ENCODE data around the gene PPP1R9B.

PPP1R9B gene

DNA sequence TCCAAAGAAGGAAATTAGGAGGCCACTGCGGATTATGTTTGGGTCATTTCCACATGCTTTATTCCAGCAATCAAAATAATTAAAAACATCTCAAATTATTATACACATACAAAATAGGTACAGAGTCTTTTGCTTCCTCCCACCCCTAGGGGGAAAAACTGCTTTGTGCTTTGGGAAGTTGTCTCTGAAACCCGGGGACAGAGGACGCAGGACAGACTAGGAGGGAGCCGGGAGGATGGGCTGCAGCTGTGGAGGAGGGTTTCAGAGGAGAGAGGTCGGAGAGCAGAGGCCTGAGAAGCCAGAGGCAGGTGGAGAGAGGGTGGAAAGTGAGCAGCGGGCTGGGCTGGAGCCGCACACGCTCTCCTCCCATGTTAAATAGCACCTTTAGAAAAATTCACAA is 33.6 kb upstream of the PPP1R9B start:
- Histone ChIP-seq H3K4me3 (no peak overlapping the region), H3K27ac (no peak overlapping the region)
- TF ChIP-seq EZH2 (IDR thresholded peaks at IDR 0.05) (no peak), FOXP2 (optimal IDR thresholded peaks at IDR 0.05; ENCODE audit: control extremely low read depth, extremely low read length, insufficient read depth) (no peak), POLR2AphosphoS5 (IDR thresholded peaks at IDR 0.05; ENCODE audit: borderline replicate concordance, low read depth, low read length) (no peak)

GRCh38 chr17:50183421-50183994 is 33.0 kb upstream of the PPP1R9B start:
- H3K9ac ChIP-seq (ENCODE audit: insufficient read length): no peak overlapping the region
- no peaks in the 10 kb centered on the region; the same call in 1 of the 2 replicates for H3K36me3 ChIP-seq (ENCODE audit: insufficient read depth, low read length)
- no peak for DNase-seq (ENCODE audit: low read depth, low spot score)
- no peaks in the 10 kb centered on the region for H3K9me3 ChIP-seq (ENCODE audit: low read depth, low read length)
- TF ChIP-seq EZH2 (IDR thresholded peaks at IDR 0.05): no peak
- TF ChIP-seq POLR2AphosphoS5 (IDR thresholded peaks at IDR 0.05; ENCODE audit: borderline replicate concordance, low read depth, low read length): no peak
- TF ChIP-seq FOXP2 (optimal IDR thresholded peaks at IDR 0.05; ENCODE audit: control extremely low read depth, extremely low read length, insufficient read depth): no peak
- H3K27ac ChIP-seq: no peak overlapping the region
- no peak overlapping the region for H3K4me3 ChIP-seq

More for the DNA sequence above, 33.6 kb upstream of the PPP1R9B start:
- H3K36me3 ChIP-seq (ENCODE audit: insufficient read depth, low read length): no peaks in the 10 kb centered on the region; the same call in 1 of the 2 replicates
- no peak for DNase-seq (ENCODE audit: low read depth, low spot score)
- no peaks in the 10 kb centered on the region for H3K9me3 ChIP-seq (ENCODE audit: low read depth, low read length)
- H3K9ac ChIP-seq (ENCODE audit: insufficient read length): no peak overlapping the region

GRCh38 chr17:50182783-50183420 is 32.4 kb upstream of the PPP1R9B start:
- H3K9me3 ChIP-seq (ENCODE audit: low read depth, low read length): no peaks in the 10 kb centered on the region
- no peak overlapping the region for H3K4me3 ChIP-seq
- H3K9ac ChIP-seq (ENCODE audit: insufficient read length): no peak overlapping the region
- no peaks in the 10 kb centered on the region; the same call in 1 of the 2 replicates for H3K36me3 ChIP-seq (ENCODE audit: insufficient read depth, low read length)
- no peak overlapping the region for H3K27ac ChIP-seq
- DNase-seq (ENCODE audit: low read depth, low spot score): no peak
- TF ChIP-seq EZH2 (IDR thresholded peaks at IDR 0.05) (no peak), POLR2AphosphoS5 (IDR thresholded peaks at IDR 0.05; ENCODE audit: borderline replicate concordance, low read depth, low read length) (no peak), FOXP2 (optimal IDR thresholded peaks at IDR 0.05; ENCODE audit: control extremely low read depth, extremely low read length, insufficient read depth) (no peak)

GRCh38 chr17:50181591-50182560 is 31.4 kb upstream of the PPP1R9B start:
- no peak for DNase-seq (ENCODE audit: low read depth, low spot score)
- no peak overlapping the region for H3K27ac ChIP-seq
- no peak overlapping the region for H3K4me3 ChIP-seq
- H3K36me3 ChIP-seq (ENCODE audit: insufficient read depth, low read length): no peaks in the 10 kb centered on the region; the same call in 1 of the 2 replicates
- TF ChIP-seq FOXP2 (optimal IDR thresholded peaks at IDR 0.05; ENCODE audit: control extremely low read depth, extremely low read length, insufficient read depth) (no peak), EZH2 (IDR thresholded peaks at IDR 0.05) (no peak), POLR2AphosphoS5 (IDR thresholded peaks at IDR 0.05; ENCODE audit: borderline replicate concordance, low read depth, low read length) (no peak)
- no peak overlapping the region for H3K9ac ChIP-seq (ENCODE audit: insufficient read length)
- no peaks in the 10 kb centered on the region for H3K9me3 ChIP-seq (ENCODE audit: low read depth, low read length)

DNA sequence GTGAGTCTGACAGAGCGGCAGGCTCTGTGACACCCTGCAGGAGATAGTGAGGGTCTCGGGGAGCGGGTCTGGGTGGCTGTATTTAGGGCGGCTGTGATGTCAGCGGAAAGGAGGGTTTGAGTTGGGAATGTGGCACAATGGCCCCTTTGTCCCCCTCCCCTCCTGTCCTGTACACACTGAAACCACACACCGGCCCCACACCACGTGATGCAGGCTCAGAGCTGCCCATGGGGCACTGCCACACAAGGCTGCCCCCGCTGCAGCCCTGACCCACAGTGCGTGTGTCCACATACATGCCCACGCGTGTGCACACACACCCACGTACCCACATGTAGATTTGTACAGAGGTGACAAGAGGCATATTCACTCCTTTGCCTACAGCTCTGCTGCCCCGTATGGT is 30.7 kb upstream of the PPP1R9B start:
- TF ChIP-seq POLR2AphosphoS5 (IDR thresholded peaks at IDR 0.05; ENCODE audit: borderline replicate concordance, low read depth, low read length) (no peak), EZH2 (IDR thresholded peaks at IDR 0.05) (no peak), FOXP2 (optimal IDR thresholded peaks at IDR 0.05; ENCODE audit: control extremely low read depth, extremely low read length, insufficient read depth) (no peak)
- Histone ChIP-seq H3K9me3 (ENCODE audit: low read depth, low read length) (no peaks in the 10 kb centered on the region), H3K36me3 (ENCODE audit: insufficient read depth, low read length) (no peaks in the 10 kb centered on the region; the same call in 1 of the 2 replicates), H3K27ac (no peak overlapping the region), H3K4me3 (no peak overlapping the region), H3K9ac (ENCODE audit: insufficient read length) (no peak overlapping the region)
- no peak for DNase-seq (ENCODE audit: low read depth, low spot score)

- H3K9me3 ChIP-seq (ENCODE audit: low read depth, low read length): no peaks in the 10 kb centered on the region
- no peak overlapping the region for H3K4me3 ChIP-seq
- H3K27ac ChIP-seq: no peak overlapping the region
- H3K9ac ChIP-seq (ENCODE audit: insufficient read length): no peak overlapping the region
- DNase-seq (ENCODE audit: low read depth, low spot score): no peak
- TF ChIP-seq POLR2AphosphoS5 (IDR thresholded peaks at IDR 0.05; ENCODE audit: borderline replicate concordance, low read depth, low read length) (no peak), EZH2 (IDR thresholded peaks at IDR 0.05) (no peak), FOXP2 (optimal IDR thresholded peaks at IDR 0.05; ENCODE audit: control extremely low read depth, extremely low read length, insufficient read depth) (no peak)
- no peaks in the 10 kb centered on the region for H3K36me3 ChIP-seq (ENCODE audit: insufficient read depth, low read length)
Observed at GRCh38 chr17:50180620-50181019, 30.1 kb upstream of the PPP1R9B start.

DNA sequence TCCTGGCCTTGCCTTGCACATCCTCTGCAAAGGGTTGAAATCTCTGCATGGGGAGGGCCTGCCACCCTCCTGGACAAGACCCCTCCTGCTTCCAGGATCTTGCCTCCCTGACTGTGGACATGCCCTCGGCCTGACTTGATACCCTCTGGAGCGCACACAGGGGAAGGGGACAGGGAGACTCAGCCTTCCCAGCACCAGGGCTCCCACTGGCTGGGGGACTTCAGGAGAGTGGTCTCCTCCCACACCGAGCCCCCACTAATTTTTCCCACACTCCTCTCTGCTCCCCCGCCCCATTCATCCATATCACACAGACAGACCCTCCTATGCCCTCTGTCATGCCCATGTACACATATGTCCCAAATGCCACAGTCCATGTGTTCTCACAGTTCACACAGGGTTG is 29.6 kb upstream of the PPP1R9B start:
- no peak overlapping the region for H3K27ac ChIP-seq
- no peaks in the 10 kb centered on the region for H3K36me3 ChIP-seq (ENCODE audit: insufficient read depth, low read length)
- no peak overlapping the region for H3K4me3 ChIP-seq
- DNase-seq (ENCODE audit: low read depth, low spot score): no peak
- H3K9me3 ChIP-seq (ENCODE audit: low read depth, low read length): no peaks in the 10 kb centered on the region
- TF ChIP-seq EZH2 (IDR thresholded peaks at IDR 0.05) (no peak), FOXP2 (optimal IDR thresholded peaks at IDR 0.05; ENCODE audit: control extremely low read depth, extremely low read length, insufficient read depth) (no peak), POLR2AphosphoS5 (IDR thresholded peaks at IDR 0.05; ENCODE audit: borderline replicate concordance, low read depth, low read length) (no peak)
- H3K9ac ChIP-seq (ENCODE audit: insufficient read length): no peak overlapping the region
